ENCODE data around the gene ADAMTSL2.
"Not testable (repeated sequence)": the region's sequence is repeated elsewhere in the genome, so short reads cannot be mapped to it uniquely, and the experiment has no call there.

DNA sequence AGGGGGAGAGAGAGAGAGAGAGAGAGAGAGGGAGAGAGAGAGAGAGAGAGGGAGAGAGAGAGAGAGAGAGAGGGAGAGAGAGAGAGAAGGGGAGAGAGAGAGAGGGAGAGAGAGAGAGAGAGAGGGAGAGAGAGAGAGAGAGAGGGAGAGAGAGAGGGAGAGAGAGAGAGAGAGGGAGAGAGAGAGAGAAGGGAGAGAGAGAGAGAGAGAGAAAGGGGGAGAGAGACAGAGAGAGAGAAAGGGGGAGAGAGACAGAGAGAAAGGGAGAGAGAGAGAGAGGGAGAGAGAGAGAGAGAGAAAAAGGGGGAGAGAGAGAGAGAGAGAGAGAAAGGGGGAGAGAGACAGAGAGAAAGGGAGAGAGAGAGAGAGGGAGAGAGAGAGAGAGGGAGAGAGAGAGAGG lies 29.3 kb downstream of the ADAMTSL2 start:
- TF ChIP-seq MAFK (IDR thresholded peaks at IDR 0.05; ENCODE audit: partially characterized antibody); EP300 (IDR thresholded peaks at IDR 0.05); POLR2A (IDR thresholded peaks at IDR 0.05; ENCODE audit: low read length); MYC (IDR thresholded peaks at IDR 0.05; ENCODE audit: borderline replicate concordance, low read length); TP53 (CRISPR knock-in tag; IDR thresholded peaks at IDR 0.05); PHF8 (IDR thresholded peaks at IDR 0.05; ENCODE audit: borderline replicate concordance, low read depth): not testable (repeated sequence)
- TF ChIP-seq, protein P1, sequence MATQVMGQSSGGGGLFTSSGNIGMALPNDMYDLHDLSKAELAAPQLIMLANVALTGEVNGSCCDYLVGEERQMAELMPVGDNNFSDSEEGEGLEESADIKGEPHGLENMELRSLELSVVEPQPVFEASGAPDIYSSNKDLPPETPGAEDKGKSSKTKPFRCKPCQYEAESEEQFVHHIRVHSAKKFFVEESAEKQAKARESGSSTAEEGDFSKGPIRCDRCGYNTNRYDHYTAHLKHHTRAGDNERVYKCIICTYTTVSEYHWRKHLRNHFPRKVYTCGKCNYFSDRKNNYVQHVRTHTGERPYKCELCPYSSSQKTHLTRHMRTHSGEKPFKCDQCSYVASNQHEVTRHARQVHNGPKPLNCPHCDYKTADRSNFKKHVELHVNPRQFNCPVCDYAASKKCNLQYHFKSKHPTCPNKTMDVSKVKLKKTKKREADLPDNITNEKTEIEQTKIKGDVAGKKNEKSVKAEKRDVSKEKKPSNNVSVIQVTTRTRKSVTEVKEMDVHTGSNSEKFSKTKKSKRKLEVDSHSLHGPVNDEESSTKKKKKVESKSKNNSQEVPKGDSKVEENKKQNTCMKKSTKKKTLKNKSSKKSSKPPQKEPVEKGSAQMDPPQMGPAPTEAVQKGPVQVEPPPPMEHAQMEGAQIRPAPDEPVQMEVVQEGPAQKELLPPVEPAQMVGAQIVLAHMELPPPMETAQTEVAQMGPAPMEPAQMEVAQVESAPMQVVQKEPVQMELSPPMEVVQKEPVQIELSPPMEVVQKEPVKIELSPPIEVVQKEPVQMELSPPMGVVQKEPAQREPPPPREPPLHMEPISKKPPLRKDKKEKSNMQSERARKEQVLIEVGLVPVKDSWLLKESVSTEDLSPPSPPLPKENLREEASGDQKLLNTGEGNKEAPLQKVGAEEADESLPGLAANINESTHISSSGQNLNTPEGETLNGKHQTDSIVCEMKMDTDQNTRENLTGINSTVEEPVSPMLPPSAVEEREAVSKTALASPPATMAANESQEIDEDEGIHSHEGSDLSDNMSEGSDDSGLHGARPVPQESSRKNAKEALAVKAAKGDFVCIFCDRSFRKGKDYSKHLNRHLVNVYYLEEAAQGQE (IDR thresholded peaks at IDR 0.05): not testable (repeated sequence)
- TF ChIP-seq, protein P2, sequence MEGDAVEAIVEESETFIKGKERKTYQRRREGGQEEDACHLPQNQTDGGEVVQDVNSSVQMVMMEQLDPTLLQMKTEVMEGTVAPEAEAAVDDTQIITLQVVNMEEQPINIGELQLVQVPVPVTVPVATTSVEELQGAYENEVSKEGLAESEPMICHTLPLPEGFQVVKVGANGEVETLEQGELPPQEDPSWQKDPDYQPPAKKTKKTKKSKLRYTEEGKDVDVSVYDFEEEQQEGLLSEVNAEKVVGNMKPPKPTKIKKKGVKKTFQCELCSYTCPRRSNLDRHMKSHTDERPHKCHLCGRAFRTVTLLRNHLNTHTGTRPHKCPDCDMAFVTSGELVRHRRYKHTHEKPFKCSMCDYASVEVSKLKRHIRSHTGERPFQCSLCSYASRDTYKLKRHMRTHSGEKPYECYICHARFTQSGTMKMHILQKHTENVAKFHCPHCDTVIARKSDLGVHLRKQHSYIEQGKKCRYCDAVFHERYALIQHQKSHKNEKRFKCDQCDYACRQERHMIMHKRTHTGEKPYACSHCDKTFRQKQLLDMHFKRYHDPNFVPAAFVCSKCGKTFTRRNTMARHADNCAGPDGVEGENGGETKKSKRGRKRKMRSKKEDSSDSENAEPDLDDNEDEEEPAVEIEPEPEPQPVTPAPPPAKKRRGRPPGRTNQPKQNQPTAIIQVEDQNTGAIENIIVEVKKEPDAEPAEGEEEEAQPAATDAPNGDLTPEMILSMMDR (IDR thresholded peaks at IDR 0.05): not testable (repeated sequence)
